Transverse colon (tissue), 3 donors: Measurements from ENCODE around the gene PMS1.

Source experiments
- EP300 ChIP-seq: sonication (generic); formaldehyde crosslinking; IDR thresholded peaks from one replicate; pipeline ENCODE4 v1.6.1; 2017; ENCODE audit warnings: antibody characterized with exemption, low read depth
- POLR2A ChIP-seq: fragments of 450-650 bp; IDR thresholded peaks from one replicate; pipeline ENCODE4 v1.6.1; 2016; ENCODE audit warnings: antibody characterized with exemption, mild to moderate bottlenecking, moderate library complexity
- TF ChIP-seq, protein P1 (sequence below), 5 experiments: fragments of 200-600 bp in 3 of 5; fragments of 450-650 bp in 2 of 5; sonication (generic) in 3 of 5; IDR thresholded peaks; 1 replicate in 2 of 5; 2 replicates in 3 of 5; pipeline ENCODE4 v1.5.1; 2016 to 2017; ENCODE audit warnings: antibody characterized with exemption in 5 of 5, inconsistent platforms in 3 of 5, mild to moderate bottlenecking in 2 of 5, moderate library complexity in 1 of 5

DNA sequence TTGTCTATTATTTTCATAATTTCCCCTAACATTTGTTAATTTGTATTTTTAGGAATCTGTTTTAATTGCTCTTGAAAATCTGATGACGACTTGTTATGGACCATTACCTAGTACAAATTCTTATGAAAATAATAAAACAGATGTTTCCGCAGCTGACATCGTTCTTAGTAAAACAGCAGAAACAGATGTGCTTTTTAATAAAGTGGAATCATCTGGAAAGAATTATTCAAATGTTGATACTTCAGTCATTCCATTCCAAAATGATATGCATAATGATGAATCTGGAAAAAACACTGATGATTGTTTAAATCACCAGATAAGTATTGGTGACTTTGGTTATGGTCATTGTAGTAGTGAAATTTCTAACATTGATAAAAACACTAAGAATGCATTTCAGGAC, 69.9 kb downstream of the PMS1 start:
- TF ChIP-seq, protein P1, sequence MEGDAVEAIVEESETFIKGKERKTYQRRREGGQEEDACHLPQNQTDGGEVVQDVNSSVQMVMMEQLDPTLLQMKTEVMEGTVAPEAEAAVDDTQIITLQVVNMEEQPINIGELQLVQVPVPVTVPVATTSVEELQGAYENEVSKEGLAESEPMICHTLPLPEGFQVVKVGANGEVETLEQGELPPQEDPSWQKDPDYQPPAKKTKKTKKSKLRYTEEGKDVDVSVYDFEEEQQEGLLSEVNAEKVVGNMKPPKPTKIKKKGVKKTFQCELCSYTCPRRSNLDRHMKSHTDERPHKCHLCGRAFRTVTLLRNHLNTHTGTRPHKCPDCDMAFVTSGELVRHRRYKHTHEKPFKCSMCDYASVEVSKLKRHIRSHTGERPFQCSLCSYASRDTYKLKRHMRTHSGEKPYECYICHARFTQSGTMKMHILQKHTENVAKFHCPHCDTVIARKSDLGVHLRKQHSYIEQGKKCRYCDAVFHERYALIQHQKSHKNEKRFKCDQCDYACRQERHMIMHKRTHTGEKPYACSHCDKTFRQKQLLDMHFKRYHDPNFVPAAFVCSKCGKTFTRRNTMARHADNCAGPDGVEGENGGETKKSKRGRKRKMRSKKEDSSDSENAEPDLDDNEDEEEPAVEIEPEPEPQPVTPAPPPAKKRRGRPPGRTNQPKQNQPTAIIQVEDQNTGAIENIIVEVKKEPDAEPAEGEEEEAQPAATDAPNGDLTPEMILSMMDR (IDR thresholded peaks at IDR 0.05): no peak
- TF ChIP-seq POLR2A: no peak
- TF ChIP-seq EP300: no peak
